Measurements from ENCODE around the gene WBP1. TPM values are rescaled to one million over a fixed set of nuclear protein-coding genes. Genes with fewer than 3 reads are reported as not detected.

The WBP1 gene
- total and polyA plus RNA-seq, 10 of the 15 experiments (the other 5 are each of a cell fraction or from before 2014, with no cell fraction given): 4.2 to 76.8 (median 43.8) TPM

- TF ChIP-seq ZBTB11 (CRISPR knock-in tag; IDR thresholded peaks at IDR 0.05) (peak; percentile 69; the same call in 1 of the 2 replicates), PAX5 (IDR thresholded peaks at IDR 0.05; ENCODE audit: borderline replicate concordance, low read depth, low read length) (no peak), ZNF622 (IDR thresholded peaks at IDR 0.05) (no peak), BRCA1 (IDR thresholded peaks at IDR 0.05; ENCODE audit: low read depth, low read length) (no peak), BHLHE40 (IDR thresholded peaks at IDR 0.05; ENCODE audit: borderline replicate concordance in 1 of 2, low read depth in 2 of 2, low read length in 1 of 2) (no peak; a peak in 2 of 4 replicates)
Measured at GRCh38 chr2:74481961-74482800, 23.9 kb downstream of the WBP1 start (continued).
